OCI-LY1 (cell line): ENCODE data around the gene SMAD3.

Experiments
- H2AFZ ChIP-seq: fragments of 200-600 bp; sonication (generic), shearing (Covaris generic); 2 replicates; pipeline ENCODE4 v1.6.0; 2014; ENCODE audit warnings: antibody characterized with exemption, mild to moderate bottlenecking, low read length
- H3F3A ChIP-seq: fragments of 200-600 bp; sonication (generic), shearing (Covaris generic); 2 replicates; pipeline ENCODE4 v1.6.0; 2014; ENCODE audit warnings: mild to moderate bottlenecking, antibody characterized with exemption, low read length, moderate library complexity; ENCODE audit not compliant: insufficient read depth
- H3K27ac ChIP-seq: fragments of 200-600 bp; sonication (generic); 2 replicates; pipeline ENCODE4 v1.5.1; 2014; ENCODE audit warnings: low read length, mixed run types, mild to moderate bottlenecking, low read depth; ENCODE audit not compliant: poor library complexity, severe bottlenecking
- H3K27me3 ChIP-seq: fragments of 200-600 bp; sonication (generic); 2 replicates; pipeline ENCODE4 v1.6.0; 2014; ENCODE audit warnings: antibody characterized with exemption, mild to moderate bottlenecking, low read length, moderate library complexity; ENCODE audit not compliant: insufficient read depth
- H3K36me3 ChIP-seq: fragments of 200-600 bp; sonication (generic); 2 replicates; pipeline ENCODE4 v1.6.1; 2014; ENCODE audit warnings: mild to moderate bottlenecking, antibody characterized with exemption, low read length, moderate library complexity, mixed read lengths; ENCODE audit not compliant: insufficient read depth
- H3K4me1 ChIP-seq: fragments of 200-600 bp; sonication (generic); 2 replicates; pipeline ENCODE4 v1.5.1; 2014; ENCODE audit warnings: mild to moderate bottlenecking, low read length, moderate library complexity; ENCODE audit not compliant: insufficient read depth, severe bottlenecking
- H3K4me2 ChIP-seq: fragments of 200-600 bp; sonication (generic), shearing (Covaris generic); 2 replicates; pipeline ENCODE4 v1.6.1; 2014; ENCODE audit warnings: low read length
- H3K4me3 ChIP-seq: fragments of 200-600 bp; sonication (generic); 2 replicates; pipeline ENCODE4 v1.5.1; 2014; ENCODE audit warnings: low read length, low read depth, mild to moderate bottlenecking, mixed read lengths; ENCODE audit not compliant: poor library complexity, severe bottlenecking
- H3K79me2 ChIP-seq: fragments of 200-600 bp; shearing (Covaris generic); 2 replicates; pipeline ENCODE4 v1.6.1; 2016; ENCODE audit warnings: mixed run types, low read length, mixed read lengths; ENCODE audit not compliant: insufficient read depth
- H3K9ac ChIP-seq: fragments of 200-600 bp; sonication (generic), shearing (Covaris generic); 2 replicates; pipeline ENCODE4 v1.6.1; 2014; ENCODE audit warnings: mild to moderate bottlenecking, low read length, mixed read lengths
- H3K9me2 ChIP-seq: fragments of 200-600 bp; sonication (generic), shearing (Covaris generic); 2 replicates; pipeline ENCODE4 v1.6.1; 2014; ENCODE audit warnings: low read depth, mild to moderate bottlenecking, low read length, mixed read lengths
- H3K9me3 ChIP-seq: fragments of 200-600 bp; shearing (Covaris generic); 2 replicates; pipeline ENCODE4 v1.6.1; 2014; ENCODE audit warnings: low read length, mixed read lengths
- H4K20me1 ChIP-seq: fragments of 200-600 bp; sonication (generic), shearing (Covaris generic); 2 replicates; pipeline ENCODE4 v1.6.0; 2016; ENCODE audit warnings: mild to moderate bottlenecking, low read length; ENCODE audit not compliant: insufficient read depth
- EZH2 ChIP-seq: fragments of 200-600 bp; sonication (generic), shearing (Covaris generic); IDR thresholded peaks from 2 replicates; pipeline ENCODE4 v1.8.0; 2017; ENCODE audit warnings: borderline replicate concordance, mixed run types, mild to moderate bottlenecking, antibody characterized with exemption, low read length, moderate library complexity, mixed read lengths
- TF ChIP-seq, protein P1 (sequence below): fragments of 200-600 bp; sonication (generic), shearing (Covaris generic); IDR thresholded peaks from 2 replicates; pipeline ENCODE4 v1.5.1; 2017; ENCODE audit warnings: mild to moderate bottlenecking, antibody characterized with exemption, low read length, moderate library complexity, mixed read lengths

Gene SMAD3

DNA sequence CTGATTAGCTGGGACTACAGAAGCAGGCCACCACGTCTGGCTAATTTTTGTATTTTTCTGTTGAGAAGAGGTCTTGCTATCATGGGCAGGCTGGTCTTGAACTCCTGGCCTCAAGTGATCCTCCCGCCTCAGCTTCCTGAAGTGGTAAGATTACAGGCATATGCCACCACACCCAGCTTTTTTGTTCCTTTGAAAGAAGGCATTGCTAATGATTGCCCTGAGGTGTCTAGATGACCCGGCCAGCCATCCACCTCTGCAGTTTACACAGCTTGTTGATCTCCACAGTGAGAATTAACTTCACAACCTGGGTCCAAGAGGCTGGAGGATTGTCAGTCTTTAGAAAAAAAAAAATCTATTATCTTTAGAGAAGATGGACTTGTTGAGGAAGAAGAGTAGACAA is 58.7 kb downstream of the SMAD3 start:
- peaks cover 11% of the 10 kb centered on the region; the same call in 1 of the 2 replicates for H3K36me3 ChIP-seq
- peaks cover 61% of the 10 kb centered on the region for H3K4me1 ChIP-seq
- H4K20me1 ChIP-seq, result no peaks in the 10 kb centered on the region
- H3K9me2 ChIP-seq, result no peaks in the 10 kb centered on the region
- H3K27me3 ChIP-seq, result no peaks in the 10 kb centered on the region
- H3K79me2 ChIP-seq, result peaks cover 17% of the 10 kb centered on the region; the same call in 1 of the 2 replicates
- H2AFZ ChIP-seq, result no peak overlapping the region
- H3K27ac ChIP-seq, result peak overlapping the region; percentile 15
- no peaks in the 10 kb centered on the region for H3K9me3 ChIP-seq
- H3K4me2 ChIP-seq, result no peak overlapping the region
- TF ChIP-seq EZH2, result no peak
- TF ChIP-seq, protein P1, sequence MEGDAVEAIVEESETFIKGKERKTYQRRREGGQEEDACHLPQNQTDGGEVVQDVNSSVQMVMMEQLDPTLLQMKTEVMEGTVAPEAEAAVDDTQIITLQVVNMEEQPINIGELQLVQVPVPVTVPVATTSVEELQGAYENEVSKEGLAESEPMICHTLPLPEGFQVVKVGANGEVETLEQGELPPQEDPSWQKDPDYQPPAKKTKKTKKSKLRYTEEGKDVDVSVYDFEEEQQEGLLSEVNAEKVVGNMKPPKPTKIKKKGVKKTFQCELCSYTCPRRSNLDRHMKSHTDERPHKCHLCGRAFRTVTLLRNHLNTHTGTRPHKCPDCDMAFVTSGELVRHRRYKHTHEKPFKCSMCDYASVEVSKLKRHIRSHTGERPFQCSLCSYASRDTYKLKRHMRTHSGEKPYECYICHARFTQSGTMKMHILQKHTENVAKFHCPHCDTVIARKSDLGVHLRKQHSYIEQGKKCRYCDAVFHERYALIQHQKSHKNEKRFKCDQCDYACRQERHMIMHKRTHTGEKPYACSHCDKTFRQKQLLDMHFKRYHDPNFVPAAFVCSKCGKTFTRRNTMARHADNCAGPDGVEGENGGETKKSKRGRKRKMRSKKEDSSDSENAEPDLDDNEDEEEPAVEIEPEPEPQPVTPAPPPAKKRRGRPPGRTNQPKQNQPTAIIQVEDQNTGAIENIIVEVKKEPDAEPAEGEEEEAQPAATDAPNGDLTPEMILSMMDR, result no peak
- no peak overlapping the region for H3K4me3 ChIP-seq
- no peaks in the 10 kb centered on the region for H3F3A ChIP-seq
- no peak overlapping the region for H3K9ac ChIP-seq

GRCh38 chr15:67124911-67125588 is 59.6 kb downstream of the SMAD3 start:
- no peaks in the 10 kb centered on the region for H4K20me1 ChIP-seq
- peak overlapping the region; percentile 34 for H3K27ac ChIP-seq
- H3K4me1 ChIP-seq, result peaks cover 51% of the 10 kb centered on the region
- TF ChIP-seq, protein P1, result no peak
- no peak for TF ChIP-seq EZH2
- H2AFZ ChIP-seq, result no peak overlapping the region
- H3K4me3 ChIP-seq, result no peak overlapping the region
- H3K4me2 ChIP-seq, result no peak overlapping the region
- no peaks in the 10 kb centered on the region for H3F3A ChIP-seq
- H3K36me3 ChIP-seq, result peaks cover 11% of the 10 kb centered on the region; the same call in 1 of the 2 replicates
- peaks cover 17% of the 10 kb centered on the region; the same call in 1 of the 2 replicates for H3K79me2 ChIP-seq
- no peaks in the 10 kb centered on the region for H3K9me3 ChIP-seq
- no peaks in the 10 kb centered on the region for H3K27me3 ChIP-seq
- H3K9me2 ChIP-seq, result no peaks in the 10 kb centered on the region
- no peak overlapping the region for H3K9ac ChIP-seq

GRCh38 chr15:67125589-67126502 is 60.4 kb downstream of the SMAD3 start:
- H3K4me1 ChIP-seq, result peaks cover 45% of the 10 kb centered on the region
- H3K4me3 ChIP-seq, result no peak overlapping the region
- no peak overlapping the region for H3K4me2 ChIP-seq
- no peaks in the 10 kb centered on the region for H3K27me3 ChIP-seq
- H3K9me3 ChIP-seq, result no peaks in the 10 kb centered on the region
- H3K9me2 ChIP-seq, result no peaks in the 10 kb centered on the region
- H3F3A ChIP-seq, result no peaks in the 10 kb centered on the region
- TF ChIP-seq, protein P1, result no peak
- peak overlapping the region; percentile 40 for H3K27ac ChIP-seq
- H3K79me2 ChIP-seq, result peaks cover 14% of the 10 kb centered on the region
- H3K9ac ChIP-seq, result no peak overlapping the region
- peaks cover 11% of the 10 kb centered on the region; the same call in 1 of the 2 replicates for H3K36me3 ChIP-seq
- no peaks in the 10 kb centered on the region for H4K20me1 ChIP-seq
- no peak overlapping the region for H2AFZ ChIP-seq
